HepG2 (cell line): ENCODE results near the gene DHRS13. TPM values are rescaled to one million over a fixed set of nuclear protein-coding genes. Genes with fewer than 3 reads are reported as not detected.

Experiments
- ATAC-seq: fragments of 200-7000 bp; cut with Tn5 transposase; 3 replicates; pipeline ENCODE4 v1.9.1; 2020; ENCODE audit warnings: mild to moderate bottlenecking, moderate library complexity
- BruUV-seq: library from RNA; stranded (reverse); fragments of 400-500 nt; replicated peaks from 2 replicates; lab custom pipeline; 2021; lab: Mats Ljungman, UMichigan
- CTCF ChIA-PET: fragments of 300-600 bp; formaldehyde crosslinking; extraction: SDS; loops from one replicate; lab custom pipeline; 2021; ENCODE audit warnings: low total read pairs, inconsistent platforms, low intra/inter-chr PET ratio; lab: Yijun Ruan, JAX
- POLR2A ChIA-PET: fragments of 350-600 bp; sonication (Branson Sonifier 250); formaldehyde crosslinking; loops from one replicate; lab custom pipeline; 2020; ENCODE audit warnings: antibody characterized with exemption, inconsistent platforms; lab: Yijun Ruan, JAX
- DNase-seq: peaks from one replicate; pipeline ENCODE4 v3.0.0-alpha.2; 2015; ENCODE audit warnings: low spot score
- FAIRE-seq: peaks from 3 replicates; lab custom pipeline; 2011; peaks lifted over from hg19 to GRCh38; lab: Jason Lieb, UNC
- H2AFZ ChIP-seq: one replicate; pipeline ENCODE4 v1.6.1; 2011; ENCODE audit warnings: low read length, inconsistent platforms
- H3K27ac ChIP-seq: fragments of 300-600 bp; 3 replicates; pipeline ENCODE4 v1.8.0; 2011; ENCODE audit warnings: mixed run types, mild to moderate bottlenecking, mixed read lengths, low read length, inconsistent platforms; ENCODE audit not compliant: insufficient read depth; ENCODE audit errors: extremely low read length
- H3K27me3 ChIP-seq, 2 experiments: fragments of 200-600 bp in 1 of 2; 2 replicates in 1 of 2; 3 replicates in 1 of 2; pipeline versions ENCODE4 v1.6.0 to v1.8.0; 2011; ENCODE audit warnings: low read length in 2 of 2, mild to moderate bottlenecking in 2 of 2, moderate library complexity in 2 of 2, inconsistent platforms in 1 of 2; ENCODE audit not compliant: insufficient read depth in 2 of 2, control insufficient read depth in 1 of 2
- H3K36me3 ChIP-seq, 2 experiments: fragments of 200-600 bp in 1 of 2; replicated peaks in 1 of 2; 2 replicates in 1 of 2; 3 replicates in 1 of 2; pipeline versions ENCODE4 v1.5.1 to v1.8.0; 2011; ENCODE audit warnings: low read length in 2 of 2, inconsistent platforms in 1 of 2; ENCODE audit not compliant: insufficient read depth in 2 of 2, control insufficient read depth in 1 of 2
- H3K4me1 ChIP-seq: 2 replicates; pipeline ENCODE4 v1.5.1; 2012; ENCODE audit warnings: low read length, inconsistent platforms; ENCODE audit not compliant: insufficient read depth
- H3K4me2 ChIP-seq: 2 replicates; pipeline ENCODE4 v1.6.0; 2011; ENCODE audit warnings: low read depth, low read length, inconsistent platforms
- H3K4me3 ChIP-seq, 3 experiments: fragments of 200-600 bp in 1 of 3; sonication (generic), shearing (Covaris generic) in 1 of 3; replicated peaks in 1 of 3; 2 replicates each; pipeline ENCODE4 v1.5.1; 2011 to 2016; ENCODE audit warnings: low read length in 3 of 3, inconsistent platforms in 2 of 3, low read depth in 2 of 3, mild to moderate bottlenecking in 2 of 3, control low read depth in 1 of 3, mixed read lengths in 1 of 3; ENCODE audit not compliant: insufficient read depth in 1 of 3
- H3K79me2 ChIP-seq: one replicate; pipeline ENCODE4 v1.6.1; 2011; ENCODE audit warnings: low read length, inconsistent platforms; ENCODE audit not compliant: insufficient read depth
- H3K9ac ChIP-seq: 2 replicates; pipeline ENCODE4 v1.6.0; 2011; ENCODE audit warnings: mild to moderate bottlenecking, low read depth, low read length, inconsistent platforms; ENCODE audit not compliant: insufficient read depth
- H3K9me3 ChIP-seq: 2 replicates; pipeline ENCODE4 v1.5.1; 2012; ENCODE audit warnings: mild to moderate bottlenecking, low read length
- H4K20me1 ChIP-seq: 2 replicates; pipeline ENCODE4 v1.6.0; 2011; ENCODE audit warnings: inconsistent platforms, mild to moderate bottlenecking, low read length, moderate library complexity; ENCODE audit not compliant: insufficient read depth
- CHD4 ChIP-seq: fragments of 200-600 bp; sonication (generic); IDR thresholded peaks from 2 replicates; pipeline ENCODE4 v1.7.0; 2017; ENCODE audit warnings: mild to moderate bottlenecking, low read length, borderline replicate concordance
- GZF1 ChIP-seq: sonication (generic); formaldehyde crosslinking; IDR thresholded peaks from 2 replicates; pipeline ENCODE4 v1.5.1; 2020; ENCODE audit warnings: mild to moderate bottlenecking, missing genetic modification reagents
- HHEX ChIP-seq: IDR thresholded peaks from 2 replicates; pipeline ENCODE4 v1.6.1; 2016; ENCODE audit warnings: control low read depth
- KLF6 ChIP-seq: IDR thresholded peaks from 2 replicates; pipeline ENCODE4 v1.8.0; 2016; ENCODE audit warnings: missing biosample characterization, missing genetic modification reagents
- KMT2A ChIP-seq: sonication (generic); formaldehyde crosslinking; IDR thresholded peaks from 2 replicates; pipeline ENCODE4 v1.4.0; 2020; ENCODE audit warnings: missing genetic modification reagents
- MED13 ChIP-seq: sonication (generic); formaldehyde crosslinking; IDR thresholded peaks from 2 replicates; pipeline ENCODE4 v1.5.0; 2020; ENCODE audit warnings: missing genetic modification reagents
- RARA ChIP-seq: IDR thresholded peaks from 2 replicates; pipeline ENCODE4 v1.6.1; 2016; ENCODE audit warnings: missing genetic modification reagents, missing compliant biosample characterization
- RXRB ChIP-seq: IDR thresholded peaks from 2 replicates; pipeline ENCODE4 v1.6.1; 2016; ENCODE audit warnings: borderline replicate concordance, missing genetic modification reagents, missing compliant biosample characterization
- SNAI1 ChIP-seq: sonication (generic); formaldehyde crosslinking; IDR thresholded peaks from 2 replicates; pipeline ENCODE4 v1.5.0; 2020; ENCODE audit warnings: mild to moderate bottlenecking, missing genetic modification reagents, borderline replicate concordance
- TAF1 ChIP-seq: sonication (generic); formaldehyde crosslinking; IDR thresholded peaks from 2 replicates; pipeline ENCODE4 v1.4.0; 2020; ENCODE audit warnings: missing genetic modification reagents
- TEAD3 ChIP-seq: optimal IDR thresholded peaks from 2 replicates; pipeline ENCODE3; 2016; ENCODE audit warnings: borderline replicate concordance
- ZBTB21 ChIP-seq: sonication (generic); formaldehyde crosslinking; IDR thresholded peaks from 2 replicates; pipeline ENCODE4 v1.4.0; 2020; ENCODE audit warnings: missing genetic modification reagents
- ZEB1 ChIP-seq: IDR thresholded peaks from 2 replicates; pipeline ENCODE4 v1.6.1; 2012; ENCODE audit warnings: mild to moderate bottlenecking, low read depth, inconsistent platforms; ENCODE audit not compliant: insufficient replicate concordance
- ZNF224 ChIP-seq: sonication (generic); formaldehyde crosslinking; IDR thresholded peaks from 2 replicates; pipeline ENCODE4 v1.5.0; 2020; ENCODE audit warnings: mild to moderate bottlenecking, missing genetic modification reagents
- ZNF354B ChIP-seq: sonication (generic); formaldehyde crosslinking; IDR thresholded peaks from 2 replicates; pipeline ENCODE4 v1.8.0; 2022; ENCODE audit warnings: mild to moderate bottlenecking, missing genetic modification reagents
- ZNF678 ChIP-seq: sonication (generic); formaldehyde crosslinking; IDR thresholded peaks from 2 replicates; pipeline ENCODE4 v1.4.0; 2020; ENCODE audit warnings: mild to moderate bottlenecking, missing genetic modification reagents
- WGBS: methylation state at CpG from one replicate; pipeline ENCODE4 v1.1.6; 2017; ENCODE audit warnings: low lambda C conversion rate; 5-methylcytosine and 5-hydroxymethylcytosine counted together
- in situ Hi-C: cut with HindIII; loops from 2 replicates; pipeline ENCODE4 v1.10.0; 2017; ENCODE audit warnings: low pct_unique_long_range_greater_than_20kb; ENCODE audit not compliant: extremely low pct_ligation_motif_present
- intact Hi-C: fragments of 100-400 bp; cut with micrococcal nuclease; formaldehyde crosslinking; loops from one replicate; pipeline ENCODE4 v1.10.0; 2022; ENCODE audit not compliant: unreplicated experiment
- polyA plus RNA-seq, 8 experiments: library from polyadenylated mRNA; depleted of rRNA in 3 of 8; stranded (reverse) in 7 of 8; unstranded in 1 of 8; fragments of >200 nt; fragmentation: Illumina TruSeq in 4 of 8; extraction: Trizol in 4 of 8; gene quantifications; 2 replicates each; pipeline versions ENCODE4 v1.2.1 to v1.2.3, GENCODE V29; 2011 to 2016; ENCODE audit warnings: low read depth in 4 of 8, missing spikeins in 1 of 8, mixed read lengths in 1 of 8; ENCODE audit not compliant: insufficient read depth in 1 of 8
- total RNA-seq, 5 experiments: library from RNA; depleted of rRNA; stranded (reverse); fragments of >200 nt; fragmentation: Illumina TruSeq; extraction: Trizol; gene quantifications; 2 replicates each; pipeline ENCODE4 v1.2.3, GENCODE V29; 2016; ENCODE audit warnings: low read depth in 1 of 5
- TF ChIP-seq, protein P1 (sequence below): sonication (generic); formaldehyde crosslinking; IDR thresholded peaks from 2 replicates; pipeline ENCODE4 v1.5.0; 2020; ENCODE audit warnings: missing genetic modification reagents, mild to moderate bottlenecking, borderline replicate concordance
- TF ChIP-seq, protein P2 (sequence below): sonication (generic); formaldehyde crosslinking; IDR thresholded peaks from 2 replicates; pipeline ENCODE4 v1.5.1; 2020; ENCODE audit warnings: missing genetic modification reagents, mild to moderate bottlenecking, borderline replicate concordance
- TF ChIP-seq, protein P3 (sequence below): sonication (generic); formaldehyde crosslinking; IDR thresholded peaks from 2 replicates; pipeline ENCODE4 v1.5.1; 2020; ENCODE audit warnings: missing genetic modification reagents, mild to moderate bottlenecking, borderline replicate concordance

DHRS13 gene
- total and polyA plus RNA-seq, 2 of the 13 experiments (the other 11 are each of a cell fraction or from before 2014, with no cell fraction given) = 11.8 to 12.6 TPM

DNA sequence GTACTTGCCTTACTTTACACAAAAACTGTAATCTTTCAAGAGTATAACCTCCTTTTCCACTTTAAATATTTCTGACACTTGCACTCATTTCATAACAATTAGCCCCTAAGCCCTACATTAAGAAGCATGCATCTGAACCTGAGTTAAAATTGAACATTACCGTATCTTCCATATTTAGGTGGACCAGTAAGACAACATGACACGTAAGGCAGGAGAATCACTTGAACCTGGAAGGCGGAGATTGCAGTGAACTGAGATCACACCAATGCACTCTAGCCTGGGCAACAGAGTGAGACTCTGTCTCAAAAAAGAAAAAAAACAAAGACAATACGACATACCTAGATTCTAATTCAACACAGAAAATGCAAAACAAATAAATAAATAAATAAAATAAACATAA, 41.5 kb upstream of the DHRS13 start:
- Histone ChIP-seq H3K9me3 (no peaks in the 10 kb centered on the region), H3K9ac (no peak overlapping the region), H3K4me1 (peaks cover 51% of the 10 kb centered on the region), H3K4me2 (no peak overlapping the region), H3K36me3 (peaks cover 5 to 18% of the 10 kb centered on the region in 2 experiments; a peak in 4 of 5 replicates), H2AFZ (no peak overlapping the region), H4K20me1 (peaks cover 9% of the 10 kb centered on the region; the same call in 1 of the 2 replicates), H3K27ac (no peak overlapping the region), H3K27me3 (no peaks in the 10 kb centered on the region; a peak in 1 of 5 replicates), H3K79me2 (peaks cover 97% of the 10 kb centered on the region), H3K4me3 (no peak overlapping the region)
- FAIRE-seq (no peak), DNase-seq (no peak), ATAC-seq (no peak)
- WGBS = 96% methylated on average over 4 of the region's 4 CpGs
- intact Hi-C loops (no loop called here), in situ Hi-C loops (no loop called here)
- TF ChIP-seq KMT2A (no peak), TEAD3 (CRISPR knock-in tag) (no peak), SNAI1 (no peak), ZEB1 (no peak), ZBTB21 (CRISPR knock-in tag) (no peak), KLF6 (no peak), HHEX (no peak), GZF1 (no peak), TAF1 (CRISPR knock-in tag) (no peak), RARA (CRISPR knock-in tag) (no peak), MED13 (no peak), ZNF354B (no peak), ZNF678 (CRISPR knock-in tag) (no peak), ZNF224 (no peak), CHD4 (no peak), RXRB (CRISPR knock-in tag) (no peak)
- TF ChIP-seq, protein P1, sequence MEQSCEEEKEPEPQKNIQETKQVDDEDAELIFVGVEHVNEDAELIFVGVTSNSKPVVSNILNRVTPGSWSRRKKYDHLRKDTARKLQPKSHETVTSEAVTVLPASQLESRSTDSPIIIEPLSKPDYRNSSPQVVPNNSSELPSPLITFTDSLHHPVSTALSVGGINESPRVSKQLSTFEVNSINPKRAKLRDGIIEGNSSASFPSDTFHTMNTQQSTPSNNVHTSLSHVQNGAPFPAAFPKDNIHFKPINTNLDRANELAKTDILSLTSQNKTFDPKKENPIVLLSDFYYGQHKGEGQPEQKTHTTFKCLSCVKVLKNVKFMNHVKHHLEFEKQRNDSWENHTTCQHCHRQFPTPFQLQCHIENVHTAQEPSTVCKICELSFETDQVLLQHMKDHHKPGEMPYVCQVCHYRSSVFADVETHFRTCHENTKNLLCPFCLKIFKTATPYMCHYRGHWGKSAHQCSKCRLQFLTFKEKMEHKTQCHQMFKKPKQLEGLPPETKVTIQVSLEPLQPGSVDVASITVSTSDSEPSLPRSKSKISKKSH (CRISPR knock-in tag) = no peak
- TF ChIP-seq, protein P2, sequence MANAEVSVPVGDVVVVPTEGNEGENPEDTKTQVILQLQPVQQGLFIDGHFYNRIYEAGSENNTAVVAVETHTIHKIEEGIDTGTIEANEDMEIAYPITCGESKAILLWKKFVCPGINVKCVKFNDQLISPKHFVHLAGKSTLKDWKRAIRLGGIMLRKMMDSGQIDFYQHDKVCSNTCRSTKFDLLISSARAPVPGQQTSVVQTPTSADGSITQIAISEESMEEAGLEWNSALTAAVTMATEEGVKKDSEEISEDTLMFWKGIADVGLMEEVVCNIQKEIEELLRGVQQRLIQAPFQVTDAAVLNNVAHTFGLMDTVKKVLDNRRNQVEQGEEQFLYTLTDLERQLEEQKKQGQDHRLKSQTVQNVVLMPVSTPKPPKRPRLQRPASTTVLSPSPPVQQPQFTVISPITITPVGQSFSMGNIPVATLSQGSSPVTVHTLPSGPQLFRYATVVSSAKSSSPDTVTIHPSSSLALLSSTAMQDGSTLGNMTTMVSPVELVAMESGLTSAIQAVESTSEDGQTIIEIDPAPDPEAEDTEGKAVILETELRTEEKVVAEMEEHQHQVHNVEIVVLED (CRISPR knock-in tag) = no peak
- TF ChIP-seq, protein P3, sequence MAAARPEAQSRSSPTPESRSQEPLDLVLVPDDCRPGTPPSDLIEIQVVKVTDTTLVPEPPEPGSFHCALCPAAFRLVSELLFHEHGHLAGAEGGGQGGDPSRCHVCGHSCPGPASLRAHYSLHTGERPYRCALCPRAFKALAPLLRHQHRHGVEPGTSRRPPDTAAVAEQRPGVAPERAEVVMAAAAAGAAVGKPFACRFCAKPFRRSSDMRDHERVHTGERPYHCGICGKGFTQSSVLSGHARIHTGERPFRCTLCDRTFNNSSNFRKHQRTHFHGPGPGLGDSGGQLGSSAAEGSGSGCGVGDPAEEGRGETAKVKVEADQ = no peak
- ChIA-PET CTCF (no interaction called here), POLR2A (no interaction called here)
- BruUV-seq = no TSS peak
